ENCODE data around the gene SPZ1. TPM values are rescaled to one million over a fixed set of nuclear protein-coding genes. Genes with fewer than 3 reads are reported as not detected.

Gene SPZ1
- total and polyA plus RNA-seq, 2 of the 13 experiments (the other 11 are each of a cell fraction or from before 2014, with no cell fraction given) = not detected

- H3K4me2 ChIP-seq (ENCODE audit: low read depth, low read length) = no peak overlapping the region
- in situ Hi-C loops (cut with HindIII; ENCODE audit: extremely low pct_ligation_motif_present, low pct_unique_long_range_greater_than_20kb) = no loop called here
- no peak overlapping the region for H3K9ac ChIP-seq (ENCODE audit: insufficient read depth, low read depth, low read length)
- no peak for DNase-seq (ENCODE audit: low spot score)
- H4K20me1 ChIP-seq (ENCODE audit: insufficient read depth, low read length) = no peaks in the 10 kb centered on the region
- no peak overlapping the region for H2AFZ ChIP-seq (ENCODE audit: low read length)
- no peaks in the 10 kb centered on the region; a peak in 1 of 5 replicates for H3K27me3 ChIP-seq (ENCODE audit: control insufficient read depth in 1 of 2, insufficient read depth in 2 of 2, low read length in 2 of 2)
- no TSS peak for BruUV-seq (replicated peaks)
- 61% methylated on average over 11 of the region's 11 CpGs for WGBS (ENCODE audit: low lambda C conversion rate)
- no peaks in the 10 kb centered on the region for H3K79me2 ChIP-seq (ENCODE audit: insufficient read depth, low read length)
- no peaks in the 10 kb centered on the region for H3K9me3 ChIP-seq (ENCODE audit: low read length)
- ChIA-PET CTCF (ENCODE audit: low intra/inter-chr PET ratio, low total read pairs) (interaction anchor here (2.0 to 2.1 kb wide), 2 partner anchors 217 to 225 kb away, joined by 8 to 12 read pairs; no protein-coding TSS in a partner anchor), POLR2A (no interaction called here)
- intact Hi-C loops (cut with micrococcal nuclease; ENCODE audit: unreplicated experiment) = no loop called here
- no peak for TF ChIP-seq ZNF180 (CRISPR knock-in tag; IDR thresholded peaks at IDR 0.05; ENCODE audit: borderline replicate concordance, low read depth)
- no peak for TF ChIP-seq GLI4 (CRISPR knock-in tag; IDR thresholded peaks at IDR 0.05; ENCODE audit: borderline replicate concordance)
- TF ChIP-seq HBP1 (CRISPR knock-in tag; IDR thresholded peaks at IDR 0.05; ENCODE audit: low read depth) = no peak
- TF ChIP-seq STAG1 (CRISPR knock-in tag; IDR thresholded peaks at IDR 0.05) = no peak
- no peak for TF ChIP-seq TFAP4 (IDR thresholded peaks at IDR 0.05; ENCODE audit: borderline replicate concordance, low read depth)
- no peak for TF ChIP-seq PATZ1 (CRISPR knock-in tag; IDR thresholded peaks at IDR 0.05)
- TF ChIP-seq ZNF816 (CRISPR knock-in tag; IDR thresholded peaks at IDR 0.05; ENCODE audit: borderline replicate concordance) = no peak
- no peak for TF ChIP-seq ZNF878 (CRISPR knock-in tag; IDR thresholded peaks at IDR 0.05)
- no peak for TF ChIP-seq GABPA (IDR thresholded peaks at IDR 0.05; ENCODE audit: low read depth, low read length)
- no peak for TF ChIP-seq GABPA (CRISPR knock-in tag; IDR thresholded peaks at IDR 0.05; ENCODE audit: low read depth)
- no peak for TF ChIP-seq MEF2D (CRISPR knock-in tag; IDR thresholded peaks at IDR 0.05)
- no peak for TF ChIP-seq ZNF558 (CRISPR knock-in tag; IDR thresholded peaks at IDR 0.05; ENCODE audit: borderline replicate concordance)
- no peak for TF ChIP-seq SOX5 (CRISPR knock-in tag; IDR thresholded peaks at IDR 0.05; ENCODE audit: borderline replicate concordance)
- TF ChIP-seq SMC3 (IDR thresholded peaks at IDR 0.05; ENCODE audit: low read length) = no peak
- TF ChIP-seq NFAT5 (CRISPR knock-in tag; IDR thresholded peaks at IDR 0.05) = no peak
- ATAC-seq = no peak
- H3K4me3 ChIP-seq (replicated peaks in 1 of 3; ENCODE audit: insufficient read depth in 1 of 3, low read depth in 2 of 3, low read length in 3 of 3) = no peak overlapping the region
- no peak overlapping the region for H3K27ac ChIP-seq (ENCODE audit: extremely low read length, insufficient read depth, low read length)
- no peaks in the 10 kb centered on the region for H3K36me3 ChIP-seq (replicated peaks in 1 of 2; ENCODE audit: control insufficient read depth in 1 of 2, insufficient read depth in 2 of 2, low read length in 2 of 2)
- H3K4me1 ChIP-seq (ENCODE audit: insufficient read depth, low read length) = peaks cover 8% of the 10 kb centered on the region; the same call in 1 of the 2 replicates
- no peak for FAIRE-seq
These were observed 11.3 kb upstream of the SPZ1 start for GRCh38 chr5:80308526-80308925.

Data from HepG2 (cell line).